ENCODE results near the gene PRTG. TPM values are rescaled to one million over a fixed set of nuclear protein-coding genes. Genes with fewer than 3 reads are reported as not detected.

PRTG gene
- total and polyA plus RNA-seq, 10 of the 15 experiments (the other 5 are each of a cell fraction or from before 2014, with no cell fraction given), result under 0.01 to 0.25 TPM; not detected in 8

GRCh38 chr15:55615445-55615844 lies 127.5 kb downstream of the PRTG start:
- Histone ChIP-seq H3K27ac (ENCODE audit: control insufficient read depth, insufficient read depth) (no peak overlapping the region), H3K4me1 (ENCODE audit: control insufficient read depth, insufficient read depth, low read length) (no peaks in the 10 kb centered on the region), H3K79me2 (ENCODE audit: control insufficient read depth, insufficient read depth, low read length) (no peaks in the 10 kb centered on the region), H3K27me3 (replicated peaks in 1 of 2; ENCODE audit: control insufficient read depth in 2 of 2, insufficient read depth in 2 of 2, low read length in 1 of 2) (peaks cover 0 to 6% of the 10 kb centered on the region in 2 experiments; a peak in 1 of 4 replicates), H3K36me3 (ENCODE audit: control insufficient read depth in 2 of 2, insufficient read depth in 2 of 2, low read length in 1 of 2) (no peaks in the 10 kb centered on the region), H3K4me2 (ENCODE audit: control insufficient read depth, insufficient read depth) (no peak overlapping the region), H2AFZ (ENCODE audit: control insufficient read depth, low read depth, low read length) (no peak overlapping the region), H3K4me3 (no peak overlapping the region), H4K20me1 (ENCODE audit: control insufficient read depth, insufficient read depth) (no peaks in the 10 kb centered on the region), H3K9ac (ENCODE audit: control insufficient read depth, insufficient read depth, low read length) (no peak overlapping the region), H3K9me3 (replicated peaks; ENCODE audit: control insufficient read depth, insufficient read depth, low read length) (no peaks in the 10 kb centered on the region)
- ChIA-PET CTCF (no interaction called here), POLR2A (no interaction called here), RAD21 (ENCODE audit: unreplicated experiment) (no interaction called here), SMC1A (ENCODE audit: uncharacterized antibody, unreplicated experiment) (no interaction called here)
- in situ Hi-C loops (cut with MboI) (no loop called here), intact Hi-C loops (cut with micrococcal nuclease; ENCODE audit: unreplicated experiment) (no loop called here)
- 65% methylated on average over 1 of the region's 1 CpG for WGBS (ENCODE audit: insufficient coverage, insufficient replicate concordance, low lambda C conversion rate, missing lambda C conversion rate)
- no peak for FAIRE-seq
- no TSS peak for BruUV-seq (replicated peaks)
- no peak for ATAC-seq
- no peak for DNase-seq (ENCODE audit: low read depth, low spot score)
- TF ChIP-seq HDAC2 (IDR thresholded peaks at IDR 0.05), result no peak
- TF ChIP-seq, protein P1, sequence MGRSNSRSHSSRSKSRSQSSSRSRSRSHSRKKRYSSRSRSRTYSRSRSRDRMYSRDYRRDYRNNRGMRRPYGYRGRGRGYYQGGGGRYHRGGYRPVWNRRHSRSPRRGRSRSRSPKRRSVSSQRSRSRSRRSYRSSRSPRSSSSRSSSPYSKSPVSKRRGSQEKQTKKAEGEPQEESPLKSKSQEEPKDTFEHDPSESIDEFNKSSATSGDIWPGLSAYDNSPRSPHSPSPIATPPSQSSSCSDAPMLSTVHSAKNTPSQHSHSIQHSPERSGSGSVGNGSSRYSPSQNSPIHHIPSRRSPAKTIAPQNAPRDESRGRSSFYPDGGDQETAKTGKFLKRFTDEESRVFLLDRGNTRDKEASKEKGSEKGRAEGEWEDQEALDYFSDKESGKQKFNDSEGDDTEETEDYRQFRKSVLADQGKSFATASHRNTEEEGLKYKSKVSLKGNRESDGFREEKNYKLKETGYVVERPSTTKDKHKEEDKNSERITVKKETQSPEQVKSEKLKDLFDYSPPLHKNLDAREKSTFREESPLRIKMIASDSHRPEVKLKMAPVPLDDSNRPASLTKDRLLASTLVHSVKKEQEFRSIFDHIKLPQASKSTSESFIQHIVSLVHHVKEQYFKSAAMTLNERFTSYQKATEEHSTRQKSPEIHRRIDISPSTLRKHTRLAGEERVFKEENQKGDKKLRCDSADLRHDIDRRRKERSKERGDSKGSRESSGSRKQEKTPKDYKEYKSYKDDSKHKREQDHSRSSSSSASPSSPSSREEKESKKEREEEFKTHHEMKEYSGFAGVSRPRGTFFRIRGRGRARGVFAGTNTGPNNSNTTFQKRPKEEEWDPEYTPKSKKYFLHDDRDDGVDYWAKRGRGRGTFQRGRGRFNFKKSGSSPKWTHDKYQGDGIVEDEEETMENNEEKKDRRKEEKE (IDR thresholded peaks at IDR 0.05), result no peak
- TF ChIP-seq RAD21 (IDR thresholded peaks at IDR 0.05; ENCODE audit: insufficient read depth, low read depth, low read length), result no peak
- TF ChIP-seq MEF2B (IDR thresholded peaks at IDR 0.05; ENCODE audit: partially characterized antibody, poor library complexity, severe bottlenecking), result no peak
- TF ChIP-seq WRNIP1 (IDR thresholded peaks at IDR 0.05; ENCODE audit: borderline replicate concordance, low read depth, low read length), result no peak
- no peak for TF ChIP-seq E4F1 (IDR thresholded peaks at IDR 0.05; ENCODE audit: borderline replicate concordance, partially characterized antibody)
- TF ChIP-seq IRF3 (IDR thresholded peaks at IDR 0.05), result no peak
- TF ChIP-seq, protein P2, sequence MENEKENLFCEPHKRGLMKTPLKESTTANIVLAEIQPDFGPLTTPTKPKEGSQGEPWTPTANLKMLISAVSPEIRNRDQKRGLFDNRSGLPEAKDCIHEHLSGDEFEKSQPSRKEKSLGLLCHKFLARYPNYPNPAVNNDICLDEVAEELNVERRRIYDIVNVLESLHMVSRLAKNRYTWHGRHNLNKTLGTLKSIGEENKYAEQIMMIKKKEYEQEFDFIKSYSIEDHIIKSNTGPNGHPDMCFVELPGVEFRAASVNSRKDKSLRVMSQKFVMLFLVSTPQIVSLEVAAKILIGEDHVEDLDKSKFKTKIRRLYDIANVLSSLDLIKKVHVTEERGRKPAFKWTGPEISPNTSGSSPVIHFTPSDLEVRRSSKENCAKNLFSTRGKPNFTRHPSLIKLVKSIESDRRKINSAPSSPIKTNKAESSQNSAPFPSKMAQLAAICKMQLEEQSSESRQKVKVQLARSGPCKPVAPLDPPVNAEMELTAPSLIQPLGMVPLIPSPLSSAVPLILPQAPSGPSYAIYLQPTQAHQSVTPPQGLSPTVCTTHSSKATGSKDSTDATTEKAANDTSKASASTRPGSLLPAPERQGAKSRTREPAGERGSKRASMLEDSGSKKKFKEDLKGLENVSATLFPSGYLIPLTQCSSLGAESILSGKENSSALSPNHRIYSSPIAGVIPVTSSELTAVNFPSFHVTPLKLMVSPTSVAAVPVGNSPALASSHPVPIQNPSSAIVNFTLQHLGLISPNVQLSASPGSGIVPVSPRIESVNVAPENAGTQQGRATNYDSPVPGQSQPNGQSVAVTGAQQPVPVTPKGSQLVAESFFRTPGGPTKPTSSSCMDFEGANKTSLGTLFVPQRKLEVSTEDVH (IDR thresholded peaks at IDR 0.05; ENCODE audit: low read depth, partially characterized antibody), result no peak
- no peak for TF ChIP-seq ZBTB4 (CRISPR knock-in tag; IDR thresholded peaks at IDR 0.05)
- no peak for TF ChIP-seq FOS (IDR thresholded peaks at IDR 0.05; ENCODE audit: borderline replicate concordance, extremely low read depth, insufficient read length)
- TF ChIP-seq BACH1 (IDR thresholded peaks at IDR 0.05; ENCODE audit: borderline replicate concordance), result no peak
